ENCODE measurements around the gene ARHGAP31.

DNA sequence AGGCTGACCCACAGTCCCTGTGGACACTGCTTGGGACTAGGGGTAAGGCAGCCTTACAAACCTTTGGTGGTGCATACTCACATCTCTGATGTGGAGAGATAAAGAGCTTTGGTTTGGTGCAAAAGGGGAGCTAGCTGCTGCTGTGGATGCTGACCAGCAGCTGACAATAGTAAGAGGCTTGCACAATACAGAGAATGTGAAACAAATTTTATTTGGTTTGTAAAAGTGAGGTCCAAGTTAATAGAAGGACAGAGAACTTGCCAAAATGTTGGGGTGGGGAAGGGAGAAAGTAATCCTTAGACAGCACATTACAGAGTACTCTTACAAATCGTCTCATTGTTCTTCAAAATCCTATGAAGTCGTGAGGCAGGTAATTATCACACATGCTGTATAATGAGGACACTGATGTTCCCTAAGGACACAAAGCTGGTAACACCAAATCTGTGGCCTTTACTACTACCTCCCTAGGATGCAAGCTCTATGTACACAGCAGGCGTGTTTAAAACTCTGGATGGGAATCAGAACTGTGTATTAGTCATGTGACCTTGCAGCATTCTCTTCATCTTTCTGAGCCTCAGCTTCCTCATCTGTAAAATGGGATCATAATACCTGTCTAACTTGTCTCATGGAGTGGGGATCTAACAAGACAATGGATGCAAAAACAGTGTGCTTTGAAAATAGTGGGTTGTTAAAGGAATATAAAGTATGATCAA, 21.6 kb downstream of the ARHGAP31 start:
- no peak for TF ChIP-seq TAF1 (IDR thresholded peaks at IDR 0.05; ENCODE audit: borderline replicate concordance, insufficient read depth, low read length)
- TF ChIP-seq SIN3A (IDR thresholded peaks at IDR 0.05; ENCODE audit: borderline replicate concordance, insufficient read depth, low read length), result no peak
- no peak for TF ChIP-seq POLR2AphosphoS5 (IDR thresholded peaks at IDR 0.05; ENCODE audit: low read depth, low read length)
- TF ChIP-seq, protein P1, sequence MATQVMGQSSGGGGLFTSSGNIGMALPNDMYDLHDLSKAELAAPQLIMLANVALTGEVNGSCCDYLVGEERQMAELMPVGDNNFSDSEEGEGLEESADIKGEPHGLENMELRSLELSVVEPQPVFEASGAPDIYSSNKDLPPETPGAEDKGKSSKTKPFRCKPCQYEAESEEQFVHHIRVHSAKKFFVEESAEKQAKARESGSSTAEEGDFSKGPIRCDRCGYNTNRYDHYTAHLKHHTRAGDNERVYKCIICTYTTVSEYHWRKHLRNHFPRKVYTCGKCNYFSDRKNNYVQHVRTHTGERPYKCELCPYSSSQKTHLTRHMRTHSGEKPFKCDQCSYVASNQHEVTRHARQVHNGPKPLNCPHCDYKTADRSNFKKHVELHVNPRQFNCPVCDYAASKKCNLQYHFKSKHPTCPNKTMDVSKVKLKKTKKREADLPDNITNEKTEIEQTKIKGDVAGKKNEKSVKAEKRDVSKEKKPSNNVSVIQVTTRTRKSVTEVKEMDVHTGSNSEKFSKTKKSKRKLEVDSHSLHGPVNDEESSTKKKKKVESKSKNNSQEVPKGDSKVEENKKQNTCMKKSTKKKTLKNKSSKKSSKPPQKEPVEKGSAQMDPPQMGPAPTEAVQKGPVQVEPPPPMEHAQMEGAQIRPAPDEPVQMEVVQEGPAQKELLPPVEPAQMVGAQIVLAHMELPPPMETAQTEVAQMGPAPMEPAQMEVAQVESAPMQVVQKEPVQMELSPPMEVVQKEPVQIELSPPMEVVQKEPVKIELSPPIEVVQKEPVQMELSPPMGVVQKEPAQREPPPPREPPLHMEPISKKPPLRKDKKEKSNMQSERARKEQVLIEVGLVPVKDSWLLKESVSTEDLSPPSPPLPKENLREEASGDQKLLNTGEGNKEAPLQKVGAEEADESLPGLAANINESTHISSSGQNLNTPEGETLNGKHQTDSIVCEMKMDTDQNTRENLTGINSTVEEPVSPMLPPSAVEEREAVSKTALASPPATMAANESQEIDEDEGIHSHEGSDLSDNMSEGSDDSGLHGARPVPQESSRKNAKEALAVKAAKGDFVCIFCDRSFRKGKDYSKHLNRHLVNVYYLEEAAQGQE (IDR thresholded peaks at IDR 0.05; ENCODE audit: insufficient read depth in 1 of 2, low read depth in 2 of 2, low read length in 2 of 2), result no peak

Data from PFSK-1 (cell line).